Stomach (tissue), 19 donors: Measurements from ENCODE around the gene ZNF649. TPM values are rescaled to one million over a fixed set of nuclear protein-coding genes. Genes with fewer than 3 reads are reported as not detected.

Source experiments
- DNase-seq, 2 donors: peaks; one replicate each; pipeline versions ENCODE4 v3.0.0 to v3.0.0-alpha.2; 2013 to 2019
- H3K27ac ChIP-seq, 5 donors: fragments of 200-600 bp in 4 of 5; sonication (generic) in 4 of 5; one replicate each; pipeline ENCODE4 v1.5.1; 2013 to 2019; ENCODE audit warnings: mild to moderate bottlenecking in 1 of 5, moderate library complexity in 1 of 5
- H3K27me3 ChIP-seq, 3 donors: fragments of 200-600 bp; sonication (generic); one replicate each; pipeline ENCODE4 v1.5.1; 2017 to 2019; ENCODE audit warnings: mixed run types in 1 of 3
- H3K36me3 ChIP-seq, 4 donors: fragments of 200-600 bp; sonication (generic); 1 replicate in 3 of 4; 2 replicates in 1 of 4; pipeline ENCODE4 v1.5.1; 2016 to 2019
- H3K4me1 ChIP-seq, 4 donors: fragments of 200-600 bp; sonication (generic); one replicate each; pipeline ENCODE4 v1.5.1; 2016 to 2019
- H3K4me3 ChIP-seq, 4 donors: fragments of 200-600 bp; sonication (generic) in 3 of 4; one replicate each; pipeline ENCODE4 v1.5.1; 2016 to 2019; ENCODE audit warnings: mild to moderate bottlenecking in 1 of 4
- H3K9me3 ChIP-seq, 4 donors: fragments of 200-600 bp; sonication (generic); one replicate each; pipeline ENCODE4 v1.5.1; 2016 to 2019
- EP300 ChIP-seq: sonication (generic); formaldehyde crosslinking; IDR thresholded peaks from one replicate; pipeline ENCODE4 v1.6.1; 2017; ENCODE audit warnings: antibody characterized with exemption
- POLR2A ChIP-seq, 4 donors: fragments of 450-650 bp; IDR thresholded peaks; one replicate each; pipeline ENCODE4 v1.6.1; 2016; ENCODE audit warnings: antibody characterized with exemption in 4 of 4, control low read depth in 2 of 4, mild to moderate bottlenecking in 1 of 4, moderate library complexity in 1 of 4
- POLR2AphosphoS5 ChIP-seq, 3 donors: sonication (generic); formaldehyde crosslinking; IDR thresholded peaks; one replicate each; pipeline ENCODE4 v1.6.1; 2016; ENCODE audit warnings: antibody characterized with exemption in 3 of 3
- WGBS, 5 donors: extraction: QIAGEN DNeasy Blood & Tissue Kit in 3 of 5; methylation state at CpG; one replicate each; pipeline versions ENCODE4 v1.1.5 to v1.1.7; 2013 to 2018; 5-methylcytosine and 5-hydroxymethylcytosine counted together
- intact Hi-C: fragments of 100-400 bp; cut with DNase I; formaldehyde crosslinking; loops from one replicate; pipeline ENCODE4 v1.15.1; 2023; ENCODE audit warnings: low total_unique reads
- long read RNA-seq, 10 donors: transcript quantifications; one replicate each; lab custom pipeline, GENCODE V29; 2026
- polyA plus RNA-seq, 3 donors: library from polyadenylated mRNA; stranded (reverse); fragments of 200-250 nt; gene quantifications; one replicate each; pipeline ENCODE4 v1.2.3, GENCODE V29; 2013
- total RNA-seq, 5 donors: library from RNA; depleted of rRNA; stranded (reverse); fragments of >200 nt; gene quantifications; one replicate each; pipeline versions ENCODE4 v1.1.0 to v1.2.3, GENCODE V29; 2014 to 2016
- TF ChIP-seq, protein P1 (sequence below), 7 experiments: fragments of 450-650 bp in 4 of 7; fragments of 200-600 bp in 3 of 7; sonication (generic) in 3 of 7; IDR thresholded peaks; one replicate each; pipeline ENCODE4 v1.5.1; 2016 to 2019; ENCODE audit warnings: antibody characterized with exemption in 7 of 7, control low read depth in 2 of 7, mild to moderate bottlenecking in 1 of 7
- donor health status: healthy with polysubstance abuse.
- donor health status: Bipolar disorder and iron deficiency.
- donor health status: healthy.

Gene ZNF649
- total RNA-seq (10 to 100 TPM in 1 of 5 donors, 1 to 10 TPM in 4; 1.2 to 23.3 (median 8.0) TPM), polyA plus RNA-seq (1 to 10 TPM; 2.9 to 7.5 (median 3.1) TPM)
- long read RNA-seq, donor 1, result 0 reads
- long read RNA-seq, donor 2, partial matches to known transcripts, result 0 of 2 reads
- long read RNA-seq, donor 2, other reads (novel, unspliced or antisense), result 0 of 2 reads
- long read RNA-seq, donor 3, partial matches to known transcripts, result 0 of 2 reads
- long read RNA-seq, donor 3, other reads (novel, unspliced or antisense), result 0 of 2 reads
- long read RNA-seq, donor 4, result 0 reads
- long read RNA-seq, donor 5, transcript ZNF649-201 (5 exons, 3,197 nt), result major isoform, 5 of 5 reads
- long read RNA-seq, donor 5, partial matches to known transcripts, result 0 of 5 reads
- long read RNA-seq, donor 5, other reads (novel, unspliced or antisense), result 0 of 5 reads
- long read RNA-seq, donor 6, transcript ZNF649-201 (5 exons, 3,197 nt), result major isoform, 5 of 5 reads
- long read RNA-seq, donor 6, partial matches to known transcripts, result 0 of 5 reads
- long read RNA-seq, donor 6, other reads (novel, unspliced or antisense), result 0 of 5 reads
- long read RNA-seq, donor 7, transcript ZNF649-201 (5 exons, 3,197 nt), result major isoform, 5 of 5 reads
- long read RNA-seq, donor 7, partial matches to known transcripts, result 0 of 5 reads
- long read RNA-seq, donor 7, other reads (novel, unspliced or antisense), result 0 of 5 reads
- long read RNA-seq, donor 8, partial matches to known transcripts, result 0 of 3 reads
- long read RNA-seq, donor 8, other reads (novel, unspliced or antisense), result 0 of 3 reads
- long read RNA-seq, donor 9, transcript ZNF649-201 (5 exons, 3,197 nt), result major isoform, 6 of 6 reads
- long read RNA-seq, donor 9, partial matches to known transcripts, result 0 of 6 reads
- long read RNA-seq, donor 9, other reads (novel, unspliced or antisense), result 0 of 6 reads
- long read RNA-seq, donor 10, partial matches to known transcripts, result 0 of 2 reads
- long read RNA-seq, donor 10, other reads (novel, unspliced or antisense), result 0 of 2 reads

DNA sequence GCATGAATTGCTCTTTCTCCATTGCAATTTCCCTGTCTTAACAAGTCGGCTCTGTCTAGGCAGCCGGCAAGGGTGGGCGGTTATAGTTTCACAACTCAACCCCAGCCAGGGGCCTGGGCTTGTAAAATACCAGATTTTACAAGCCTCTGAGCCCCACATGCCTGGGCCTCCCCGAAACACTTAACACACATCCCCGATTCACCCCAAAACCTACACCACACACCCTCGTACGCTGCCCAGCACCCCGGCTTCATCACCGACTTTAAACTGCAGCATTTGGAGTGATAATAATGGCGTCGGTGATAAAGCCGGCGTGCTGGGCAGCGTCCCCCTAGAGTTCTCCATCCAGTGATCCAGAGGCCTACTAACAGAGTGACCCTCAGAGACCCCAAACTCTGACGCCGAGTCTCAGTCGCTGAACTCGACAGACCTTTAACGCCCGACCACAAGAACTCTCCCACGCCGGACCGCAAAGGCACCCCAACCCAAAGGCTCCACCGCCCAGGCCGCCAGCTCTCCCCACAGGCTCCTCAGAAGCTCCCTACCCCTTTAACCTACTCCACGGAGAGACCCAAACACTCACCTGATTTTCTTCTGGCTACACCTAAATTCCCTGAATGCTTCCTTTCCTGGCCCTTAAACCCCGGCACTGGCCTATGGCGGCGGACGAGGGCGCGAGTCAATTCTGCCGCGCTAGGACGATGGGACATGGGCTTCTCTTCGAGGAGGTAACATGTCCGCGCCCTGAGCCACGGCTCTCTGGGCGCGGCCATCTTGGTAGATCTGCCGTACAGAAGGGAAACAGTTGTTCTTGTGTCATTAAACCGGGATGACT, at the start of gene ZNF649:
ZNF649 (minus strand) TSS at position 687 of the 835 bp plus-strand sequence. CDS start 4,910 bp downstream, outside the sequence.
- peaks cover 9 to 28% (median 22%) of the 10 kb centered on the region in 4 donors for H3K36me3 ChIP-seq
- intact Hi-C loops, result no loop called here
- H3K4me3 ChIP-seq, result peak within 1 kb of the TSS; percentile 74 to 84 (median 78)
- WGBS, 5 donors, result 0 to 1% (median 1%) methylated on average over 42 to 43 of the region's 43 CpGs
- TF ChIP-seq POLR2A (IDR thresholded peaks at IDR 0.05) (no peak), POLR2AphosphoS5 (IDR thresholded peaks at IDR 0.05) (peak; percentile 34 to 78 (median 47))
- H3K9me3 ChIP-seq, result peaks cover 11 to 69% (median 41%) of the 10 kb centered on the region in 4 donors
- peaks cover 11 to 16% (median 13%) of the 10 kb centered on the region in 4 donors for H3K4me1 ChIP-seq
- peaks cover 0 to 34% (median 4%) of the 10 kb centered on the region in 3 donors for H3K27me3 ChIP-seq
- peak within 1 kb of the TSS; percentile 76 to 88 (median 86) for H3K27ac ChIP-seq
- peak; percentile 81 to 95 for DNase-seq

DNA sequence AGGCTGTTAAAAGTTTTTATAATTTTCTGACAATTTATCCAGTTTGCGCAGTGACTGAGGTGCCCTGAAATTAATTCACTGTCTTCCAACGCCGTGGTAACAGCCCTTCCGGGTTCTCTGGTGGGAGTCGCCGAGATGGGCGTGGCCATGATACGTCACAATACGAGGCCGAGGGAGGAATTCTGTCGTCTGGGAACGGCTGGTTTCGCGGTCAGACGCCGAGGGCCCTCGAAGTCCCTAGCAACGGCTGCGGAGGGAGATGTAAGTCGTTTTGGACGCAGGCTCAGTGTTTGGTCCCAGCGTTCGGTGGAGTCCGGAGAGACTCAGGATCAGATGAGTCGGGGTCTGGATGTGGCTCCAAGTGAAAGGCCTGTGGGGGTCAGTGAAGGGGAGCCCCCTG, 44.2 kb upstream of the ZNF649 start:
- 17 to 31% (median 19%) methylated on average over 25 of the region's 25 CpGs for WGBS, 5 donors
- Histone ChIP-seq H3K4me3 (no peak overlapping the region), H3K9me3 (peaks cover 60 to 94% (median 86%) of the 10 kb centered on the region in 4 donors), H3K4me1 (no peaks in the 10 kb centered on the region), H3K36me3 (peaks cover 16 to 20% (median 18%) of the 10 kb centered on the region in 4 donors), H3K27ac (no peak overlapping the region), H3K27me3 (no peaks in the 10 kb centered on the region)
- intact Hi-C loops, result no loop called here
- DNase-seq, result peak in 1 of 2 donors; percentile 71
- TF ChIP-seq POLR2AphosphoS5 (IDR thresholded peaks at IDR 0.05) (no peak), POLR2A (IDR thresholded peaks at IDR 0.05) (no peak), EP300 (no peak)
- TF ChIP-seq, protein P1, sequence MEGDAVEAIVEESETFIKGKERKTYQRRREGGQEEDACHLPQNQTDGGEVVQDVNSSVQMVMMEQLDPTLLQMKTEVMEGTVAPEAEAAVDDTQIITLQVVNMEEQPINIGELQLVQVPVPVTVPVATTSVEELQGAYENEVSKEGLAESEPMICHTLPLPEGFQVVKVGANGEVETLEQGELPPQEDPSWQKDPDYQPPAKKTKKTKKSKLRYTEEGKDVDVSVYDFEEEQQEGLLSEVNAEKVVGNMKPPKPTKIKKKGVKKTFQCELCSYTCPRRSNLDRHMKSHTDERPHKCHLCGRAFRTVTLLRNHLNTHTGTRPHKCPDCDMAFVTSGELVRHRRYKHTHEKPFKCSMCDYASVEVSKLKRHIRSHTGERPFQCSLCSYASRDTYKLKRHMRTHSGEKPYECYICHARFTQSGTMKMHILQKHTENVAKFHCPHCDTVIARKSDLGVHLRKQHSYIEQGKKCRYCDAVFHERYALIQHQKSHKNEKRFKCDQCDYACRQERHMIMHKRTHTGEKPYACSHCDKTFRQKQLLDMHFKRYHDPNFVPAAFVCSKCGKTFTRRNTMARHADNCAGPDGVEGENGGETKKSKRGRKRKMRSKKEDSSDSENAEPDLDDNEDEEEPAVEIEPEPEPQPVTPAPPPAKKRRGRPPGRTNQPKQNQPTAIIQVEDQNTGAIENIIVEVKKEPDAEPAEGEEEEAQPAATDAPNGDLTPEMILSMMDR (IDR thresholded peaks at IDR 0.05), result no peak

DNA sequence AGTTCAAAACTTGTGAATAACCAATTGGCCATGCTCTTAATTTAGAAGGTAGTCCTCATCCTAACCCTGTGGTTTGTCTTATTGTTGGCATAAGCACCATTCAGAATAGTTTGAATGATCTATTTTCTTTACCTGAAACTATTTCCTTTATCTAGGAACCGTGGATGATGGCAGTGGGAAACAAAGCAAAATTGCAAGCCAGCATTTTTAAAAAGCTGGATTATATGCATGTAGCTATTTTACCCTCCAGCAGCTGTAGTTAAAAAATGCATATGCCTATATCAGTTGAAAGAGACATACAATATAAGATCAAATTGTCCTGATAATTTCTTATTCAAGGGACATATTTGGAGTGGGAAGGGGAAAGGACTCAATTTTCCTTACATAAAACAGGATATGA, 41.8 kb upstream of the ZNF649 start:
- WGBS, 5 donors, result 86 to 97% (median 92%) methylated on average over 1 of the region's 1 CpG
- intact Hi-C loops, result no loop called here
- Histone ChIP-seq H3K27me3 (no peaks in the 10 kb centered on the region), H3K36me3 (peaks cover 40 to 44% (median 42%) of the 10 kb centered on the region in 4 donors), H3K27ac (no peak overlapping the region), H3K4me3 (no peak overlapping the region), H3K4me1 (no peaks in the 10 kb centered on the region), H3K9me3 (peaks cover 81 to 100% (median 96%) of the 10 kb centered on the region in 4 donors)
- no peak for DNase-seq
- TF ChIP-seq POLR2AphosphoS5 (IDR thresholded peaks at IDR 0.05), result no peak
- TF ChIP-seq, protein P1 (IDR thresholded peaks at IDR 0.05), result no peak
- TF ChIP-seq POLR2A (IDR thresholded peaks at IDR 0.05), result no peak
- TF ChIP-seq EP300, result no peak

DNA sequence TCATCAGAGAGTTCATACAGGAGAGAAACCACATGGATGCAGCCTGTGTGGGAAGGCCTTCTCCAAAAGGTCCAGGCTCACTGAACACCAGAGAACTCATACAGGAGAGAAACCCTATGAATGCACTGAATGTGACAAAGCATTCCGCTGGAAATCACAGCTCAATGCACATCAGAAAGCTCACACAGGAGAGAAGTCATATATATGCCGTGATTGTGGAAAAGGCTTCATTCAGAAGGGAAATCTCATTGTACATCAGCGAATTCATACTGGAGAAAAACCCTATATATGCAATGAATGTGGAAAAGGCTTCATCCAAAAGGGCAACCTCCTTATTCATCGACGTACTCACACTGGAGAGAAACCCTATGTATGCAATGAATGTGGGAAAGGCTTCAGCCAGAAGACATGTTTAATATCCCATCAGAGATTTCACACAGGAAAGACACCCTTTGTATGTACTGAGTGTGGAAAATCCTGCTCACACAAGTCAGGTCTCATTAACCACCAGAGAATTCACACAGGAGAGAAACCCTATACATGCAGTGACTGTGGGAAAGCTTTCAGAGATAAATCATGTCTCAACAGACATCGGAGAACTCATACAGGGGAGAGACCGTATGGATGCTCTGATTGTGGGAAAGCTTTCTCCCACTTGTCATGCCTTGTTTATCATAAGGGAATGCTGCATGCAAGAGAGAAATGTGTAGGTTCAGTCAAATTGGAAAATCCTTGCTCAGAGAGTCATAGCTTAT, 40.2 kb upstream of the ZNF649 start:
- Histone ChIP-seq H3K27me3 (no peaks in the 10 kb centered on the region), H3K4me3 (no peak overlapping the region), H3K27ac (no peak overlapping the region), H3K4me1 (no peaks in the 10 kb centered on the region), H3K36me3 (peaks cover 56 to 60% (median 58%) of the 10 kb centered on the region in 4 donors), H3K9me3 (peaks cover 91 to 100% (median 99%) of the 10 kb centered on the region in 4 donors)
- 92 to 99% (median 97%) methylated on average over 7 of the region's 7 CpGs for WGBS, 5 donors
- DNase-seq, result no peak
- TF ChIP-seq EP300 (no peak), POLR2AphosphoS5 (IDR thresholded peaks at IDR 0.05) (no peak)
- TF ChIP-seq, protein P1 (IDR thresholded peaks at IDR 0.05), result no peak
- intact Hi-C loops, result no loop called here
